Progenitor cell of endocrine pancreas (in vitro differentiated cells): ENCODE measurements around the gene PARVB. TPM values are rescaled to one million over a fixed set of nuclear protein-coding genes. Genes with fewer than 3 reads are reported as not detected.

Experiments
- DNase-seq: peaks from one replicate; pipeline ENCODE4 v3.0.0; 2021; ENCODE audit warnings: low spot score; ENCODE audit not compliant: unreplicated experiment
- H3K27ac Mint-ChIP-seq: 2 replicates; pipeline ENCODE4 v1.8.0; 2021; ENCODE audit warnings: mild to moderate bottlenecking, moderate library complexity, mixed read lengths
- H3K27me3 Mint-ChIP-seq: 2 replicates; pipeline ENCODE4 v1.8.0; 2021; ENCODE audit warnings: mixed read lengths
- H3K36me3 Mint-ChIP-seq: 2 replicates; pipeline ENCODE4 v1.8.0; 2022; ENCODE audit warnings: mixed read lengths; ENCODE audit not compliant: insufficient read depth
- H3K4me1 Mint-ChIP-seq: 2 replicates; pipeline ENCODE4 v1.8.0; 2021; ENCODE audit warnings: low read depth, mixed read lengths
- H3K4me3 Mint-ChIP-seq: 2 replicates; pipeline ENCODE4 v1.8.0; 2021; ENCODE audit warnings: low read depth, mild to moderate bottlenecking, moderate library complexity, mixed read lengths
- H3K9me3 Mint-ChIP-seq: 2 replicates; pipeline ENCODE4 v1.8.0; 2021; ENCODE audit warnings: low read depth, mixed read lengths
- total RNA-seq: library from RNA; stranded (reverse); gene quantifications from 2 replicates; pipeline ENCODE4 v1.2.1, GENCODE V29; 2021
- TF ChIP-seq, protein P1 (sequence below): fragments of 200-600 bp; sonication (generic); IDR thresholded peaks from one replicate; pipeline ENCODE4 v1.5.0; 2021; ENCODE audit warnings: antibody characterized with exemption, mild to moderate bottlenecking; ENCODE audit not compliant: unreplicated experiment

Gene PARVB
- total RNA-seq, 1 donor from 2014 or later = 11.8 TPM

DNA sequence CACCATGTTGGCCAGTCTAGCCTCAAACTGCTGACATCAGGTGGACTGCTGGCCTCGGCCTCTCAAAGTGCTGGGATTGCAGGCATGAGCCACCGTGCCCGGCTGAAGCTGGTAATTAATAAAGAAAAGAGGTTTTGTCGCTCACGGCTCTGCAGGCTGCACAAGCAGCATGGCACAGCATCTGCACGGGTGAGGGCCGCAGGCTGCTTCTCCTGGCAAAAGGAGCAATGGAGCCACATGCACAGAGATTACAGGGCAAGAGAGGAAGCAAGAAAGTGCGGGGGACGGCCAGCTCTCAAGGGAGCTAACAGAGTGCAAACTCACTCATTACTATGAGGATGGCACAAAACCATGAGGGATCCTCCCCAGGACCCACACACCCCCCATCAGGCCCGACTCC lies 4.7 kb upstream of the PARVB start:
- Mint-ChIP-seq H3K4me3 (no peak overlapping the region), H3K4me1 (peaks cover 4% of the 10 kb centered on the region), H3K36me3 (no peaks in the 10 kb centered on the region), H3K9me3 (no peaks in the 10 kb centered on the region), H3K27me3 (peaks cover 7% of the 10 kb centered on the region), H3K27ac (no peak overlapping the region)
- TF ChIP-seq, protein P1, sequence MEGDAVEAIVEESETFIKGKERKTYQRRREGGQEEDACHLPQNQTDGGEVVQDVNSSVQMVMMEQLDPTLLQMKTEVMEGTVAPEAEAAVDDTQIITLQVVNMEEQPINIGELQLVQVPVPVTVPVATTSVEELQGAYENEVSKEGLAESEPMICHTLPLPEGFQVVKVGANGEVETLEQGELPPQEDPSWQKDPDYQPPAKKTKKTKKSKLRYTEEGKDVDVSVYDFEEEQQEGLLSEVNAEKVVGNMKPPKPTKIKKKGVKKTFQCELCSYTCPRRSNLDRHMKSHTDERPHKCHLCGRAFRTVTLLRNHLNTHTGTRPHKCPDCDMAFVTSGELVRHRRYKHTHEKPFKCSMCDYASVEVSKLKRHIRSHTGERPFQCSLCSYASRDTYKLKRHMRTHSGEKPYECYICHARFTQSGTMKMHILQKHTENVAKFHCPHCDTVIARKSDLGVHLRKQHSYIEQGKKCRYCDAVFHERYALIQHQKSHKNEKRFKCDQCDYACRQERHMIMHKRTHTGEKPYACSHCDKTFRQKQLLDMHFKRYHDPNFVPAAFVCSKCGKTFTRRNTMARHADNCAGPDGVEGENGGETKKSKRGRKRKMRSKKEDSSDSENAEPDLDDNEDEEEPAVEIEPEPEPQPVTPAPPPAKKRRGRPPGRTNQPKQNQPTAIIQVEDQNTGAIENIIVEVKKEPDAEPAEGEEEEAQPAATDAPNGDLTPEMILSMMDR = no peak
- DNase-seq = no peak

DNA sequence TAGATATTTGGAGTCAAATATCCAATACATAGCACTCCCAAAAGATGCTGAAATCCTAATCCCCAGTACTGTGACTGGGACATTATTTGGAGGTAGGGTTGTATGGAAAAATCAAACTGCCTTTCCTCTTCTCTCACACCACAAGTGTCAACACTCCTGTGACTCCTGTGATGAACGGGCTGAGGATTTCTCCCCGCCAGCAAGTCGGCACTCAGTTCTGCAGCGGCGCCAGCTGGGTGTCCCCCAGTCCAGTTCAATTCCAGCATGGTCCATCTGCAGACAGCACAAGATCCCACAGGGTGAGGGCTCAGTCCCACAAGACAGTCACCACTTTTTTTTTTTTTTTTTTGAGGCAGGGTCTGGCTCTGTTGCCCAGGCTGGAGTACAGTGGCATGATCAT lies 4.3 kb upstream of the PARVB start:
- TF ChIP-seq, protein P1 = no peak
- peaks cover 4% of the 10 kb centered on the region for H3K4me1 Mint-ChIP-seq
- no peak overlapping the region for H3K4me3 Mint-ChIP-seq
- H3K9me3 Mint-ChIP-seq = no peaks in the 10 kb centered on the region
- no peak for DNase-seq
- H3K36me3 Mint-ChIP-seq = no peaks in the 10 kb centered on the region
- peaks cover 7% of the 10 kb centered on the region for H3K27me3 Mint-ChIP-seq
- H3K27ac Mint-ChIP-seq = no peak overlapping the region

DNA sequence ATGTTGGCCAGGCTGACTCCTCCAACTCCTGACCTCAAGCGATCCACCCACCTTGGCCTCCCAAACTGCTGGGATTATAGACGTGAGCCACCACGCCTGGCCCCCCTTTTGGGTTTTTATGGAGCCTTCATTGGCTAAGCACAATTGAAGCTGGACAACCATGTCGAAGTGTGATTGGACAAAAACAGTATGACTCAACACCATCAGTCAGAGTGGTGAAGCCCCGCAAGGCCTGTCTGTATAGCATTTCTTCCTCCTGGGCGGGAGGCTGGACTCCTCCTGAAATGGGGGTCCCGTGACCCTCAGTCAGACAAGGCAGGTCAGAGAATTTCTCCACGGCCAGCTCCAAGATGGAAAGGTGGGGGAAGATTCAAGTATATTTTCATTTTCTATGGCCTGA lies 3.1 kb upstream of the PARVB start:
- H3K9me3 Mint-ChIP-seq = no peaks in the 10 kb centered on the region
- no peak overlapping the region for H3K27ac Mint-ChIP-seq
- no peak for DNase-seq
- H3K4me1 Mint-ChIP-seq = peaks cover 4% of the 10 kb centered on the region
- TF ChIP-seq, protein P1 = no peak
- H3K27me3 Mint-ChIP-seq = peaks cover 17% of the 10 kb centered on the region
- no peaks in the 10 kb centered on the region for H3K36me3 Mint-ChIP-seq
- H3K4me3 Mint-ChIP-seq = peak overlapping the region; percentile 33

DNA sequence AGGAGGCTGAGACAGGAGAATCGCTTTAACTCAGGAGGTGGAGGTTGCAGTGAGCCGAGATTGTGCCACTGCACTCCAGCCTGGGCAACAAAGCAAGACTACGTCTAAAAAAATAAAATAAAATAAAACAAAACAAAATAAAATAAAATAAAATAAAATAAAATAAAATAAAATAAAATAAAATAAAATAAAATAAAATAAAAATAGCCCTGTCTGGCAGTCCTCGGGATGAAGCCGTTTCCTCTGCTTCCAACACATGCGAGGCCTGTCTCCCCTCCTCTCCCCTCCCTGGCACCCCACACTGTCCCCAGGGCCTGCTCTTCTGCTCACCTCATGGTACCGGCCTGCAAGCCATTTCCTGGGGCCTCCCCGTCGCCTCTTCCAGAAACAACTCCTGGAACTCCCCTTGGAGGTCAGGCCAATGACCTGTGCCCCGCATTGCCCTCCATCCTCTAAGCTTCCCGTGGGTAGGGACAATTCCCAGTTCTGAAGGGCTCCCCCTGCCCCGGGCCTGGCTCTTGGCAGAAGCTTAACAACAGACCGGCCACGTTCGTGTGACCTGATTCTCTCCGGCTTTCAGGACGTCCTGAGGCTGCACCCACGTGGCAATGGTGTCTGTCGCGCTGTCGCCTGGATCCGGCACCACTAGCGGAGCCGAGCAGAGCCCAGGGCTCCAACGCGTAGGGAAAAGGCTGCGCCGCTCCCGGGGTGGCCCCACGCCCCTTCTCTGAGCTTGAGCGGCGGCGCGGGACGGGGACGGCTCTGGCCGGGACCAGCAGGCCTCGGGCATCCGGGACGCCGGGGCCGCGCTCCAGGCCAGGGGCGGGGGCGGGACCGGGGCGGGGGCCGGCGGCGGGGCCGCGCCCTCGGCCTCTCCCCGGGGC lies 456 bp upstream of the PARVB start:
- Mint-ChIP-seq H3K4me1 (peaks cover 4% of the 10 kb centered on the region), H3K9me3 (no peaks in the 10 kb centered on the region), H3K36me3 (no peaks in the 10 kb centered on the region), H3K27me3 (peaks cover 32% of the 10 kb centered on the region), H3K4me3 (peak overlapping the region; percentile 76), H3K27ac (peak overlapping the region; percentile 73)
- TF ChIP-seq, protein P1 = no peak
- peak; percentile 37 for DNase-seq

DNA sequence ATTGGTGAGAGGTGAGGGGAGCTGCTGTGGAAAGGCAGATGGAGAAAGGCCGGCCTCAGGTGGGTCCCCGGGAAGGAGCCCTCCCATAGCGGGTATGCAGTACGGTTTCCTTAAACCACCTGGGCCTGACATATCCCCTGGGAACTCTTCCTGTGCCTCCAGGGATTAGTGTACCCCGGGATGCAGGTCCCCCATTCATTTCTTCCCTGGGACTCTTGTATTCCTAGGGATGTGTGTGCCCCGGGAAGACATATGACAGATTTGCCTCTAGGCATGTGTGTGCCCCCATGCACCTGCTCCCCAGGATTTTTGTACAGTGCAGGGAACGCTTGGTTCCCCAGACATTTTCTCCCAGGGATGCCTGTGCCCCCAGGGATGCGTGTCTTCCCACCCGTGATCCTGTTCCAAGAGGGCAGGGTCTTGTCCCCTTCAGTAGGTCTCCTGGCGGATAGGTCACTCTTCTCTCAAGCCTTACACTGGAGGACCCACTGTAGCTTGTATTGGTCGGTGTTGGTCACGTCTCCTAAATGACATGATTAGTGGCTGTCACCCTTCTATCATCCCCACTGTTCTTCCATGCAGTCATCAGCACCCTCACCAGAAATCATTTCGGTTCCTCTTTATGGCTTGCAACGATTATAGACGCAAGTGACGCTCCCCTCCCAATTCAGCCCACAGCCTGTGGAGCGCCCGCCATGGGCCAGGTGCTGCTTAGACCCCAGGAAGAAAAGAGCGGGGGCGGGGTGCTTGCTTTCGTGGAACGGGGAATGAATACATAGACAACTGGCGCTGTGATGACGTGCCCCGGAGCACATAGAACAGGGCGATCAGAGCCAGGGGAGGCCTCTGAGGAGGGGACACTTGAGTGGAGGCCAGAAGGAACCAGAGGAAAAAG lies 1.3 kb downstream of the PARVB start:
- no peaks in the 10 kb centered on the region for H3K36me3 Mint-ChIP-seq
- no peak for DNase-seq
- H3K9me3 Mint-ChIP-seq = no peaks in the 10 kb centered on the region
- peak overlapping the region; percentile 62 for H3K27ac Mint-ChIP-seq
- peak overlapping the region; percentile 67 for H3K4me3 Mint-ChIP-seq
- TF ChIP-seq, protein P1 = no peak
- H3K4me1 Mint-ChIP-seq = peaks cover 6% of the 10 kb centered on the region
- H3K27me3 Mint-ChIP-seq = peaks cover 32% of the 10 kb centered on the region
